ENCODE data around the gene TRUB1.
"Not testable (repeated sequence)": the region's sequence is repeated elsewhere in the genome, so short reads cannot be mapped to it uniquely, and the experiment has no call there.

The TRUB1 gene

GRCh38 chr10:114937962-114938855 lies at the start of gene TRUB1:
Gene TRUB1 (plus strand): TSS chr10:114938195. CDS start chr10:114938254, 59 bp downstream.
- peak; percentile 82 for DNase-seq (ENCODE audit: low read depth, low spot score)

GRCh38 chr10:114893251-114893650 lies 44.7 kb upstream of the TRUB1 start:
- DNase-seq (ENCODE audit: low read depth, low spot score), result no peak

- DNase-seq (ENCODE audit: low read depth, low spot score), result no peak
Measured at GRCh38 chr10:114894911-114895310, 43.1 kb upstream of the TRUB1 start.

- not testable (repeated sequence) for DNase-seq (ENCODE audit: low read depth, low spot score)
Measured at GRCh38 chr10:114897011-114897410, 41.0 kb upstream of the TRUB1 start.

GRCh38 chr10:114897593-114897992 lies 40.4 kb upstream of the TRUB1 start:
- no peak for DNase-seq (ENCODE audit: low read depth, low spot score)

- no peak for DNase-seq (ENCODE audit: low read depth, low spot score)
Measured at GRCh38 chr10:114899982-114900381, 38.0 kb upstream of the TRUB1 start.

- no peak for DNase-seq (ENCODE audit: low read depth, low spot score)
Measured at GRCh38 chr10:114900658-114901057, 37.3 kb upstream of the TRUB1 start.

GRCh38 chr10:114902151-114902550 lies 35.8 kb upstream of the TRUB1 start:
- no peak for DNase-seq (ENCODE audit: low read depth, low spot score)

GRCh38 chr10:114905450-114905849 lies 32.5 kb upstream of the TRUB1 start:
- no peak for DNase-seq (ENCODE audit: low read depth, low spot score)

- DNase-seq (ENCODE audit: low read depth, low spot score), result no peak
Measured at GRCh38 chr10:114906981-114907380, 31.0 kb upstream of the TRUB1 start.

- DNase-seq (ENCODE audit: low read depth, low spot score), result no peak
Measured at GRCh38 chr10:114908896-114909295, 29.1 kb upstream of the TRUB1 start.

- no peak for DNase-seq (ENCODE audit: low read depth, low spot score)
Measured at GRCh38 chr10:114911052-114911711, 26.8 kb upstream of the TRUB1 start.

- no peak for DNase-seq (ENCODE audit: low read depth, low spot score)
Measured at GRCh38 chr10:114911801-114912469, 26.1 kb upstream of the TRUB1 start.

GRCh38 chr10:114912470-114912859 lies 25.5 kb upstream of the TRUB1 start:
- DNase-seq (ENCODE audit: low read depth, low spot score), result no peak

GRCh38 chr10:114914560-114914959 lies 23.4 kb upstream of the TRUB1 start:
- DNase-seq (ENCODE audit: low read depth, low spot score), result no peak

GRCh38 chr10:114915294-114915693 lies 22.7 kb upstream of the TRUB1 start:
- DNase-seq (ENCODE audit: low read depth, low spot score), result no peak

GRCh38 chr10:114916653-114917052 lies 21.3 kb upstream of the TRUB1 start:
- DNase-seq (ENCODE audit: low read depth, low spot score), result no peak

- DNase-seq (ENCODE audit: low read depth, low spot score), result no peak
Measured at GRCh38 chr10:114917459-114917858, 20.5 kb upstream of the TRUB1 start.

GRCh38 chr10:114917927-114918672 lies 19.9 kb upstream of the TRUB1 start:
- no peak for DNase-seq (ENCODE audit: low read depth, low spot score)

- no peak for DNase-seq (ENCODE audit: low read depth, low spot score)
Measured at GRCh38 chr10:114920459-114920858, 17.5 kb upstream of the TRUB1 start.

GRCh38 chr10:114922003-114922402 lies 16.0 kb upstream of the TRUB1 start:
- no peak for DNase-seq (ENCODE audit: low read depth, low spot score)

- no peak for DNase-seq (ENCODE audit: low read depth, low spot score)
Measured at GRCh38 chr10:114923551-114923950, 14.4 kb upstream of the TRUB1 start.

Data from brain pericyte (primary cell).